HepG2 (cell line): Measurements from ENCODE around the gene BTF3L4. TPM values are rescaled to one million over a fixed set of nuclear protein-coding genes. Genes with fewer than 3 reads are reported as not detected.

Source experiments
- CCAR2 ChIP-seq: fragments of 200-400 bp; formaldehyde crosslinking; optimal IDR thresholded peaks from 2 replicates; pipeline ENCODE3; 2018; ENCODE audit warnings: low read depth, mild to moderate bottlenecking, low read length, moderate library complexity
- CHCHD3 ChIP-seq: sonication (generic); formaldehyde crosslinking; IDR thresholded peaks from 2 replicates; pipeline ENCODE4 v1.8.0; 2022; ENCODE audit warnings: mild to moderate bottlenecking, missing genetic modification reagents, moderate library complexity
- EED ChIP-seq: sonication (generic); formaldehyde crosslinking; IDR thresholded peaks from 2 replicates; pipeline ENCODE4 v1.5.0; 2020; ENCODE audit warnings: mild to moderate bottlenecking, missing genetic modification reagents
- HMG20A ChIP-seq: IDR thresholded peaks from 2 replicates; pipeline ENCODE4 v1.6.1; 2016; ENCODE audit warnings: borderline replicate concordance
- HNRNPH1 ChIP-seq: fragments of 200-400 bp; formaldehyde crosslinking; optimal IDR thresholded peaks from 2 replicates; pipeline ENCODE3; 2017; ENCODE audit warnings: mild to moderate bottlenecking, low read depth, low read length
- JUNB ChIP-seq: sonication (generic); formaldehyde crosslinking; IDR thresholded peaks from 2 replicates; pipeline ENCODE4 v1.8.0; 2022; ENCODE audit warnings: missing genetic modification reagents, mild to moderate bottlenecking, borderline replicate concordance
- KAT7 ChIP-seq: IDR thresholded peaks from 2 replicates; pipeline ENCODE4 v1.6.1; 2018; ENCODE audit warnings: borderline replicate concordance, missing compliant biosample characterization
- KDM5A ChIP-seq: fragments of 200-600 bp; sonication (generic); IDR thresholded peaks from 2 replicates; pipeline ENCODE4 v1.7.0; 2018; ENCODE audit warnings: antibody characterized with exemption, mild to moderate bottlenecking, low read length, borderline replicate concordance
- MXI1 ChIP-seq: IDR thresholded peaks from 3 replicates; pipeline ENCODE4 v1.6.1; 2012; ENCODE audit warnings: low read depth, low read length, inconsistent platforms, borderline replicate concordance
- NBN ChIP-seq: fragments of 450-650 bp; conservative IDR thresholded peaks from 2 replicates; pipeline ENCODE4 v1.6.1; 2017
- PHF5A ChIP-seq: IDR thresholded peaks from one replicate; pipeline ENCODE4 v1.6.1; 2018; ENCODE audit warnings: low read depth, missing genetic modification reagents; ENCODE audit not compliant: unreplicated experiment
- POLR2AphosphoS5 ChIP-seq: IDR thresholded peaks from 2 replicates; pipeline ENCODE4 v1.6.1; 2012; ENCODE audit warnings: low read depth, low read length
- RARA ChIP-seq: IDR thresholded peaks from 2 replicates; pipeline ENCODE4 v1.6.1; 2016; ENCODE audit warnings: missing genetic modification reagents, missing compliant biosample characterization
- SP1 ChIP-seq, 2 experiments: fragments of 450-650 bp in 1 of 2; sonication (generic) in 1 of 2; formaldehyde crosslinking in 1 of 2; IDR thresholded peaks; 2 replicates each; pipeline versions ENCODE4 v1.4.0 to v1.6.1; 2016 to 2020; ENCODE audit warnings: missing genetic modification reagents in 1 of 2
- SRSF4 ChIP-seq: fragments of 200-400 bp; formaldehyde crosslinking; IDR thresholded peaks from one replicate; pipeline ENCODE4 v1.6.1; 2018; ENCODE audit warnings: mild to moderate bottlenecking, low read depth, low read length, moderate library complexity; ENCODE audit not compliant: poor library complexity, severe bottlenecking
- TEF ChIP-seq: sonication (generic); formaldehyde crosslinking; IDR thresholded peaks from 2 replicates; pipeline ENCODE4 v1.5.0; 2020; ENCODE audit warnings: missing genetic modification reagents
- ZEB1 ChIP-seq: IDR thresholded peaks from 2 replicates; pipeline ENCODE4 v1.6.1; 2012; ENCODE audit warnings: mild to moderate bottlenecking, low read depth, inconsistent platforms; ENCODE audit not compliant: insufficient replicate concordance
- ZFX ChIP-seq: sonication (generic); formaldehyde crosslinking; IDR thresholded peaks from 2 replicates; pipeline ENCODE4 v1.4.0; 2020; ENCODE audit warnings: mild to moderate bottlenecking, low read depth, missing genetic modification reagents, moderate library complexity
- ZNF24 ChIP-seq: fragments of 450-650 bp; IDR thresholded peaks from 2 replicates; pipeline ENCODE4 v1.6.1; 2017; ENCODE audit warnings: antibody characterized with exemption, mild to moderate bottlenecking
- ZNF280D ChIP-seq: sonication (generic); formaldehyde crosslinking; IDR thresholded peaks from 2 replicates; pipeline ENCODE4 v1.5.1; 2020; ENCODE audit warnings: mild to moderate bottlenecking, missing genetic modification reagents
- ZNF30 ChIP-seq: sonication (generic); formaldehyde crosslinking; IDR thresholded peaks from 2 replicates; pipeline ENCODE4 v1.5.0; 2020; ENCODE audit warnings: mild to moderate bottlenecking, missing genetic modification reagents
- ZNF546 ChIP-seq: sonication (generic); formaldehyde crosslinking; conservative IDR thresholded peaks from 2 replicates; pipeline ENCODE4 v1.8.1; 2023; ENCODE audit warnings: mild to moderate bottlenecking, missing genetic modification reagents
- ZNF569 ChIP-seq: sonication (generic); formaldehyde crosslinking; IDR thresholded peaks from 2 replicates; pipeline ENCODE4 v1.5.0; 2020; ENCODE audit warnings: mild to moderate bottlenecking, missing genetic modification reagents, moderate library complexity, borderline replicate concordance
- ZNF75D ChIP-seq: sonication (generic); formaldehyde crosslinking; IDR thresholded peaks from 2 replicates; pipeline ENCODE4 v1.8.1; 2023; ENCODE audit warnings: missing genetic modification reagents, mild to moderate bottlenecking, borderline replicate concordance
- ZSCAN25 ChIP-seq: sonication (generic); formaldehyde crosslinking; IDR thresholded peaks from 2 replicates; pipeline ENCODE4 v1.8.0; 2022; ENCODE audit warnings: mild to moderate bottlenecking, missing genetic modification reagents
- polyA plus RNA-seq, 8 experiments: library from polyadenylated mRNA; depleted of rRNA in 3 of 8; stranded (reverse) in 7 of 8; unstranded in 1 of 8; fragments of >200 nt; fragmentation: Illumina TruSeq in 4 of 8; extraction: Trizol in 4 of 8; gene quantifications; 2 replicates each; pipeline versions ENCODE4 v1.2.1 to v1.2.3, GENCODE V29; 2011 to 2016; ENCODE audit warnings: low read depth in 4 of 8, missing spikeins in 1 of 8, mixed read lengths in 1 of 8; ENCODE audit not compliant: insufficient read depth in 1 of 8
- total RNA-seq, 5 experiments: library from RNA; depleted of rRNA; stranded (reverse); fragments of >200 nt; fragmentation: Illumina TruSeq; extraction: Trizol; gene quantifications; 2 replicates each; pipeline ENCODE4 v1.2.3, GENCODE V29; 2016; ENCODE audit warnings: low read depth in 1 of 5
- TF ChIP-seq, protein P1 (sequence below): sonication (generic); formaldehyde crosslinking; IDR thresholded peaks from 2 replicates; pipeline ENCODE4 v1.5.0; 2020; ENCODE audit warnings: mild to moderate bottlenecking, missing genetic modification reagents, moderate library complexity

BTF3L4 gene
- total and polyA plus RNA-seq, 2 of the 13 experiments (the other 11 are each of a cell fraction or from before 2014, with no cell fraction given) = 59.0 to 74.3 TPM

GRCh38 chr1:52033190-52034049, 22.7 kb upstream of the BTF3L4 start, which contains the start of gene KTI12 (continued):
- no peak for TF ChIP-seq SRSF4
- no peak for TF ChIP-seq TEF (CRISPR knock-in tag)
- no peak for TF ChIP-seq ZNF30
- TF ChIP-seq CCAR2 = no peak
- no peak for TF ChIP-seq ZSCAN25 (CRISPR knock-in tag)
- TF ChIP-seq ZEB1 = no peak
- TF ChIP-seq PHF5A (CRISPR knock-in tag) = no peak
- peak; percentile 94; the same call in 1 of the 2 replicates for TF ChIP-seq KAT7 (CRISPR knock-in tag)
- TF ChIP-seq ZNF546 (CRISPR knock-in tag) = no peak
- no peak for TF ChIP-seq ZNF75D (CRISPR knock-in tag)
- no peak for TF ChIP-seq RARA (CRISPR knock-in tag)
- TF ChIP-seq, protein P1, sequence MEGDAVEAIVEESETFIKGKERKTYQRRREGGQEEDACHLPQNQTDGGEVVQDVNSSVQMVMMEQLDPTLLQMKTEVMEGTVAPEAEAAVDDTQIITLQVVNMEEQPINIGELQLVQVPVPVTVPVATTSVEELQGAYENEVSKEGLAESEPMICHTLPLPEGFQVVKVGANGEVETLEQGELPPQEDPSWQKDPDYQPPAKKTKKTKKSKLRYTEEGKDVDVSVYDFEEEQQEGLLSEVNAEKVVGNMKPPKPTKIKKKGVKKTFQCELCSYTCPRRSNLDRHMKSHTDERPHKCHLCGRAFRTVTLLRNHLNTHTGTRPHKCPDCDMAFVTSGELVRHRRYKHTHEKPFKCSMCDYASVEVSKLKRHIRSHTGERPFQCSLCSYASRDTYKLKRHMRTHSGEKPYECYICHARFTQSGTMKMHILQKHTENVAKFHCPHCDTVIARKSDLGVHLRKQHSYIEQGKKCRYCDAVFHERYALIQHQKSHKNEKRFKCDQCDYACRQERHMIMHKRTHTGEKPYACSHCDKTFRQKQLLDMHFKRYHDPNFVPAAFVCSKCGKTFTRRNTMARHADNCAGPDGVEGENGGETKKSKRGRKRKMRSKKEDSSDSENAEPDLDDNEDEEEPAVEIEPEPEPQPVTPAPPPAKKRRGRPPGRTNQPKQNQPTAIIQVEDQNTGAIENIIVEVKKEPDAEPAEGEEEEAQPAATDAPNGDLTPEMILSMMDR (CRISPR knock-in tag) = no peak
- no peak for TF ChIP-seq HMG20A (CRISPR knock-in tag)
- TF ChIP-seq JUNB (CRISPR knock-in tag) = no peak
- TF ChIP-seq ZNF569 (CRISPR knock-in tag) = no peak
- no peak for TF ChIP-seq SP1 (IDR thresholded peaks at IDR 0.05)
- no peak for TF ChIP-seq SP1 (CRISPR knock-in tag; IDR thresholded peaks at IDR 0.05)
- TF ChIP-seq ZFX = peak; percentile 80
- no peak for TF ChIP-seq HNRNPH1
- TF ChIP-seq EED (CRISPR knock-in tag) = peak; percentile 76
- TF ChIP-seq CHCHD3 (CRISPR knock-in tag) = no peak
- peak; percentile 69 for TF ChIP-seq KDM5A
- peak; percentile 81 for TF ChIP-seq POLR2AphosphoS5
- TF ChIP-seq NBN = no peak
- no peak for TF ChIP-seq ZNF24
- TF ChIP-seq MXI1 = peak; percentile 86; the same call in 1 of the 3 replicates
- peak; percentile 93 for TF ChIP-seq ZNF280D (CRISPR knock-in tag)
